HG03442 (cell line): ENCODE measurements around the gene CDC34.

Source experiments
- ATAC-seq: cut with Tn5 transposase; IDR thresholded peaks from one replicate; pipeline ENCODE4 v1.9.1; 2021; ENCODE audit warnings: mild to moderate bottlenecking, moderate library complexity; ENCODE audit not compliant: unreplicated experiment

Gene CDC34

GRCh38 chr19:531753-532560, at the start of gene CDC34:
CDC34 (plus strand) TSS chr19:531760; CDS start chr19:531932, 172 bp downstream.
- ATAC-seq = peak; percentile 3

GRCh38 chr19:482186-483041, 49.1 kb upstream of the CDC34 start:
- ATAC-seq = no peak

- no peak for ATAC-seq
Observed at GRCh38 chr19:483332-484072, 48.1 kb upstream of the CDC34 start.

GRCh38 chr19:484494-484893, 47.1 kb upstream of the CDC34 start:
- no peak for ATAC-seq

GRCh38 chr19:485077-485476, 46.5 kb upstream of the CDC34 start:
- ATAC-seq = no peak

GRCh38 chr19:485583-486236, 45.9 kb upstream of the CDC34 start:
- ATAC-seq = no peak

GRCh38 chr19:488505-489417, 42.8 kb upstream of the CDC34 start:
- peak; percentile 53 for ATAC-seq

GRCh38 chr19:489418-490196, 42.0 kb upstream of the CDC34 start:
- no peak for ATAC-seq

- ATAC-seq = no peak
Observed at GRCh38 chr19:491146-491741, 40.3 kb upstream of the CDC34 start.

- ATAC-seq = no peak
Observed at GRCh38 chr19:492091-492531, 39.4 kb upstream of the CDC34 start.

GRCh38 chr19:493391-494170, 38.0 kb upstream of the CDC34 start:
- ATAC-seq = no peak

- ATAC-seq = no peak
Observed at GRCh38 chr19:494171-495080, 37.1 kb upstream of the CDC34 start.

- no peak for ATAC-seq
Observed at GRCh38 chr19:495081-495401, 36.5 kb upstream of the CDC34 start.

- no peak for ATAC-seq
Observed at GRCh38 chr19:495402-496111, 36.0 kb upstream of the CDC34 start.

GRCh38 chr19:496112-496665, 35.4 kb upstream of the CDC34 start, which contains the start of gene MADCAM1:
MADCAM1 (plus strand) TSS chr19:496486; CDS start chr19:496500, 14 bp downstream.
- ATAC-seq = no peak

- no peak for ATAC-seq
Observed at GRCh38 chr19:496986-497385, 34.6 kb upstream of the CDC34 start.
